Superior temporal gyrus (tissue), 1 donor: Measurements from ENCODE around the gene CCSER1.
"Not testable (repeated sequence)": the region's sequence is repeated elsewhere in the genome, so short reads cannot be mapped to it uniquely, and the experiment has no call there.

ENCODE experiments used
- DNase-seq: peaks from one replicate; pipeline ENCODE4 v3.0.0-alpha.2; 2016; ENCODE audit errors: extremely low spot score

Gene CCSER1

GRCh38 chr4:91282217-91282616 lies 1155.0 kb downstream of the CCSER1 start:
- no peak for DNase-seq

GRCh38 chr4:91283726-91284230 lies 1156.6 kb downstream of the CCSER1 start:
- no peak for DNase-seq

GRCh38 chr4:91284480-91284879 lies 1157.3 kb downstream of the CCSER1 start:
- no peak for DNase-seq

- no peak for DNase-seq
Measured at GRCh38 chr4:91285487-91285886, 1158.3 kb downstream of the CCSER1 start.

- DNase-seq = no peak
Measured at GRCh38 chr4:91288702-91289311, 1161.6 kb downstream of the CCSER1 start.

GRCh38 chr4:91298156-91298700 lies 1171.0 kb downstream of the CCSER1 start:
- peak; percentile 17 for DNase-seq

- no peak for DNase-seq
Measured at GRCh38 chr4:91298824-91299223, 1171.6 kb downstream of the CCSER1 start.

GRCh38 chr4:91302120-91302519 lies 1174.9 kb downstream of the CCSER1 start:
- no peak for DNase-seq

- DNase-seq = no peak
Measured at GRCh38 chr4:91304292-91304691, 1177.1 kb downstream of the CCSER1 start.

GRCh38 chr4:91317434-91317833 lies 1190.2 kb downstream of the CCSER1 start:
- no peak for DNase-seq

- DNase-seq = no peak
Measured at GRCh38 chr4:91319556-91320268, 1192.5 kb downstream of the CCSER1 start.

GRCh38 chr4:91322961-91323360 lies 1195.8 kb downstream of the CCSER1 start:
- no peak for DNase-seq

GRCh38 chr4:91325495-91325894 lies 1198.3 kb downstream of the CCSER1 start:
- no peak for DNase-seq

GRCh38 chr4:91326167-91326566 lies 1199.0 kb downstream of the CCSER1 start:
- not testable (repeated sequence) for DNase-seq

GRCh38 chr4:91330555-91331137 lies 1203.5 kb downstream of the CCSER1 start:
- DNase-seq = no peak

GRCh38 chr4:91340822-91341221 lies 1213.6 kb downstream of the CCSER1 start:
- no peak for DNase-seq

GRCh38 chr4:91345632-91346031 lies 1218.4 kb downstream of the CCSER1 start:
- no peak for DNase-seq

GRCh38 chr4:91356496-91356895 lies 1229.3 kb downstream of the CCSER1 start:
- DNase-seq = not testable (repeated sequence)

GRCh38 chr4:91358016-91358415 lies 1230.8 kb downstream of the CCSER1 start:
- not testable (repeated sequence) for DNase-seq

- DNase-seq = not testable (repeated sequence)
Measured at GRCh38 chr4:91358621-91359020, 1231.4 kb downstream of the CCSER1 start.

- DNase-seq = no peak
Measured at GRCh38 chr4:91359041-91360031, 1232.1 kb downstream of the CCSER1 start.
